BLaER1 treated with 17β-estradiol and CSF1 and Interleukin-3, amounts not matched to agents 10 nM and 100 nM (cell line): ENCODE data around the gene TCAIM.

Experiments used
- H3K27ac ChIP-seq, 11 experiments: shearing (Covaris generic); formaldehyde crosslinking; 2 replicates each; pipeline ENCODE4 v1.8.1; 2022
- H3K27me3 ChIP-seq, 11 experiments: shearing (Covaris generic); formaldehyde crosslinking; 2 replicates each; pipeline ENCODE4 v1.8.1; 2022
- H3K36me3 ChIP-seq, 11 experiments: shearing (Covaris generic); formaldehyde crosslinking; 2 replicates each; pipeline ENCODE4 v1.8.1; 2022
- H3K4me1 ChIP-seq, 10 experiments: shearing (Covaris generic); formaldehyde crosslinking; 2 replicates each; pipeline ENCODE4 v1.8.1; 2022
- H3K4me2 ChIP-seq, 11 experiments: shearing (Covaris generic); formaldehyde crosslinking; 2 replicates each; pipeline ENCODE4 v1.8.1; 2022
- H3K4me3 ChIP-seq, 10 experiments: shearing (Covaris generic); formaldehyde crosslinking; 2 replicates each; pipeline ENCODE4 v1.8.1; 2022
- H3K9ac ChIP-seq, 11 experiments: shearing (Covaris generic); formaldehyde crosslinking; 2 replicates each; pipeline ENCODE4 v1.8.1; 2022
- H3K9me3 ChIP-seq, 11 experiments: shearing (Covaris generic); formaldehyde crosslinking; replicated peaks in 1 of 11; 2 replicates each; pipeline ENCODE4 v1.8.1; 2022
- H4K20me1 ChIP-seq, 11 experiments: shearing (Covaris generic); formaldehyde crosslinking; 2 replicates each; pipeline ENCODE4 v1.8.1; 2022
- Cebpa-rat ChIP-seq, 11 experiments: shearing (Covaris generic); IDR thresholded peaks; 2 replicates each; pipeline ENCODE4 v1.8.1; 2022

The TCAIM gene

DNA sequence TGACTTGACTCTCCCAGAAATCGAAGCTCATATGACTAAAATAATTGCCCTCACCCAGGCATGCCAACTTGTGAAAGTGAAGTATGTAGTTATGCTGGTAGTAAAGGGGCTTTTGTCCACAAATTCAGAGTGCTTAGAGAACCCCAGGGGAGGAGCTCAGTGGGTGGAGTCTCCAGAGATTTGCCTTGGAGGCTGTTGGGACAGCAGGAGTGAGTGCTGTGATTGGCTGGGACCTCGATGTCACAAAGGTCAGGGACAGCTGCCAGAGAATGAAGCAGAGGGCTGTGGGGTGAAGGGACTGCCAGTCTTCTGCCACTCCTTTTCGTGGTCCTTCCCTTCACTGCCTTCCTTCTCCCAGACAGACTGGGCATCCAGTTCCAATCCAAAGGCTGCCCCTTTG, 89.1 kb downstream of the TCAIM start:
- Histone ChIP-seq H3K9me3 (no peaks in the 10 kb centered on the region), H4K20me1 (peaks cover 0 to 6% (median 0%) of the 10 kb centered on the region in 11 experiments; a peak in 2 of 22 replicates), H3K27me3 (no peaks in the 10 kb centered on the region), H3K27ac (no peak overlapping the region), H3K4me1 (no peaks in the 10 kb centered on the region), H3K4me3 (no peak overlapping the region), H3K9ac (no peak overlapping the region), H3K4me2 (no peak overlapping the region), H3K36me3 (0 out of 22 replicates have a peak, but pooled peaks cover 0 to 5% (median 0%) of the 10 kb centered on the region in 11 experiments)
- no peak for TF ChIP-seq Cebpa-rat (IDR thresholded peaks at IDR 0.05)

DNA sequence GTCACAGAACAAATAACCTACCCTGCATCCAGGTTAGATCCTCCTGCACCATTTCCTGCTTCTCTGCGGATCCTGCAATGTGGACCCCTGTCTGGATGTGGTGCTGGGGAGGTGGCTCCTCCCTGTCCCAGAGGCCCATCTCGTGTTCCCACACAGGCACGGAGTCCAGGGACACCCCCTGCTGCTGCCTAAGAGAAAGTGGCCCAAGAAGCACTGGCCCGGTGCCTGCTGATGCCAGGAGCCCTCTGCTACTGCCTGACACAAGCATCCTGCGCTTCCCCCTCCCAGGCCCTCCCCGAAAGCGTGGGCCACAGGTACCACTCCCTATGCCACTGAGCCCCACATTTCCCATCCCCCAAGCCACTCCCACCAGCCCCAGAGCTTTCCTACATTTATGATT, 90.3 kb downstream of the TCAIM start:
- no peak for TF ChIP-seq Cebpa-rat (IDR thresholded peaks at IDR 0.05)
- H4K20me1 ChIP-seq = peaks cover 0 to 6% (median 0%) of the 10 kb centered on the region in 11 experiments; a peak in 2 of 22 replicates
- H3K27ac ChIP-seq = no peak overlapping the region
- H3K4me3 ChIP-seq = no peak overlapping the region
- H3K4me2 ChIP-seq = no peak overlapping the region
- no peaks in the 10 kb centered on the region for H3K9me3 ChIP-seq
- H3K27me3 ChIP-seq = no peaks in the 10 kb centered on the region
- no peak overlapping the region for H3K9ac ChIP-seq
- peaks cover 0 to 10% (median 0%) of the 10 kb centered on the region in 11 experiments; a peak in 2 of 22 replicates for H3K36me3 ChIP-seq
- H3K4me1 ChIP-seq = no peaks in the 10 kb centered on the region

DNA sequence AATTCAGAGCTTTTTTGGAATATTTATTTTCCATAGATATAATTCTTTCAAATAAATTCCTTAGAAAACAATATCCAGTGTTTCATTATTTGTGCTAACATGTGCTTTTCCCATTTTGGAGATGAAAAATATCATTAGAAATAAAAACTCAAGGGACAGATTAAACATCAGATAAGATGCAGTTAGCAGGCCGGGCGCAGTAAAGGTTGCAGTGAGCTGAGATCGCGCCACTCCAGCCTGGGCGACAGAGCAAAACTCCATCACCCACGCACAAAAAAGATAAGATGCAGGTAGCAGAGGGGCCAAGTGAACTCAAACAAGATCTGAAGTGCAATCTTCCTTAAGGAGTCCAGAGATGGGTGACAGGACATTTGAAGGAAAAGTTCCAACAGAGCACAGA, 90.9 kb downstream of the TCAIM start:
- no peak for TF ChIP-seq Cebpa-rat (IDR thresholded peaks at IDR 0.05)
- H3K4me2 ChIP-seq = no peak overlapping the region
- no peak overlapping the region for H3K4me3 ChIP-seq
- H3K9ac ChIP-seq = no peak overlapping the region
- no peaks in the 10 kb centered on the region; a peak in 1 of 20 replicates for H3K4me1 ChIP-seq
- H3K27ac ChIP-seq = no peak overlapping the region
- H3K36me3 ChIP-seq = peaks cover 0 to 12% (median 0%) of the 10 kb centered on the region in 11 experiments; a peak in 2 of 22 replicates
- H3K27me3 ChIP-seq = no peaks in the 10 kb centered on the region
- H3K9me3 ChIP-seq = no peaks in the 10 kb centered on the region
- H4K20me1 ChIP-seq = peaks cover 0 to 3% (median 0%) of the 10 kb centered on the region in 11 experiments; a peak in 2 of 22 replicates

DNA sequence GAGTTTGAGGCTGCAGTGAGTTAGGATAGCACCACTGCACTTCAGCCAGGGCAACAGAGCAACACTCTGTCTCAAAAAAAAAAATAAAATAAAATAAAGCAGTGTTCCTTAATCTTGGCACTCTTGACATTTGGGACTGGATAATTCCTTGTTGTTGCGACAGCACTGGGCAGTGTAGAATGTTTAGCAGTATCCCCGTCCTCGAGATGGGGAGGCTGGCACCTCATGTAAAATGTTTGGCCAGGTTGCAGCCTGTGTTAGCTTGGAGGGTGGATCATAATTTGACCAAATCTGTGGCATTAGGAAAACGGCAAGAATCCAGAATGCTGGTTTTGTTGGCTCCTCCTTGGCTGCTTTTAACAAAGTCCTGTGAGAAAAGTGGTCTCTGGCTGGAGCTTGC, 91.9 kb downstream of the TCAIM start:
- H3K27me3 ChIP-seq = no peaks in the 10 kb centered on the region
- H3K9ac ChIP-seq = no peak overlapping the region
- no peak overlapping the region for H3K4me3 ChIP-seq
- no peak for TF ChIP-seq Cebpa-rat (IDR thresholded peaks at IDR 0.05)
- H3K27ac ChIP-seq = no peak overlapping the region
- no peaks in the 10 kb centered on the region; a peak in 1 of 20 replicates for H3K4me1 ChIP-seq
- peaks cover 0 to 13% (median 0%) of the 10 kb centered on the region in 11 experiments; a peak in 3 of 22 replicates for H3K36me3 ChIP-seq
- no peaks in the 10 kb centered on the region for H3K9me3 ChIP-seq
- H4K20me1 ChIP-seq = no peaks in the 10 kb centered on the region
- H3K4me2 ChIP-seq = no peak overlapping the region

DNA sequence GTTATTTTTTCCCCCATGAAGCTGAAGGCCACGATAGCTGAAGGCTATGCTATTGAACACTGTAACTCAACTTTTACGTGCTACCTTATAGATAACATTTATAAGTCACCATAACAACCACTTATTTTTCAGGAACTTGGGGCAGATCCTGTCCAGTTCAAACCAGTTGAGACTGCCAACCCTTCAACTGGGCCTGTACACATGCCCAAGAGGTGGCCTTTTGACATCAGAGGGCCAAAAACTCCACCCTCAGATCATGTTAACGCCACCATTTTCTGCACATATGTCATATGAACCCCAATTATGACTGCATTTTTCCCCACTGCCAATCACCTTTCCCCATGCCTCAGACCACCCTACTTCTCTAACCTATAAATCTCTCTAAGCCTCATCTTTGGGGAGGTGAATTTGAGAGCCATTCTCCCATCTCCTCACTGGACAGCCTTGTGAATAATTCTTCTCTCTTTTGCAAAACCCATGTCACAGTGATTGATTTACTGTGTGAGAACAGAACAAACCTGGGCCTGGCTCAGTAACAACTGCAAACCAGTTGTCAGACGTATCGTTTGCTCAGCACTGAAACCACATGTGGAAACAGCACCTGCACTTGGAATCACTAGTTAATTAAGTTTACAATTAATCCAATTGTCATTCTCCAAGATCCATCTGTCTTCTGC, 96.4 kb downstream of the TCAIM start:
- Histone ChIP-seq H3K4me1 (peaks cover 10 to 29% (median 15%) of the 10 kb centered on the region in 10 experiments), H3K27me3 (no peaks in the 10 kb centered on the region), H3K4me2 (0 out of 22 replicates have a peak overlapping the region, but pooled peaks of 1 of the 11 experiments have one; percentile 24), H3K27ac (peak overlapping the region in 1 of 11 experiments; percentile 15; a peak in 1 of 22 replicates), H3K36me3 (peaks cover 0 to 30% (median 8%) of the 10 kb centered on the region in 11 experiments; a peak in 10 of 22 replicates), H3K9me3 (peaks cover 0 to 25% (median 0%) of the 10 kb centered on the region in 11 experiments; a peak in 5 of 22 replicates), H3K4me3 (no peak overlapping the region), H3K9ac (no peak overlapping the region), H4K20me1 (no peaks in the 10 kb centered on the region)
- no peak for TF ChIP-seq Cebpa-rat (IDR thresholded peaks at IDR 0.05)

DNA sequence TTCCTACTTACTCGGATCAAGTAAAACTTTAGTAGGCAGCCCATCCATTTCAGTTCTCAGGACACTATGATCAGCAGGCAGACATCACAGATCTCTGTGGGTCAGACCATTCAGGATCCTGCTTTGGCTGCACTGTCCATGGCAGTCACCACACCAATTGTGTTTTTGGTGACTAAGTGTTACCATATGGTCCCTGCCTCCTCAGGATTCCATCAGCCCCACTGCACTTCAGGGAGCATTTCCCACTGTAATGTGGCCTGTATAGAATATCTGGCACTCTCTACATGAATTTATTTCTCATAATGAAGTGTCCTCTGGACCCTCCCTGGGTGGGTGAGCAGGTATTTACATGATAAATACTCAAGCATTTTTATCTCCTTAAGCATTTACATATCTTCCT, 97.6 kb downstream of the TCAIM start:
- Histone ChIP-seq H4K20me1 (no peaks in the 10 kb centered on the region), H3K4me3 (no peak overlapping the region), H3K36me3 (peaks cover 0 to 30% (median 8%) of the 10 kb centered on the region in 11 experiments; a peak in 14 of 22 replicates), H3K27me3 (no peaks in the 10 kb centered on the region), H3K9me3 (peaks cover 0 to 25% (median 0%) of the 10 kb centered on the region in 11 experiments; a peak in 5 of 22 replicates), H3K4me1 (peaks cover 22 to 41% (median 25%) of the 10 kb centered on the region in 10 experiments), H3K27ac (peak overlapping the region in 1 of 11 experiments; percentile 7; a peak in 2 of 22 replicates), H3K4me2 (peak overlapping the region in 1 of 11 experiments; percentile 54; a peak in 1 of 22 replicates), H3K9ac (no peak overlapping the region)
- TF ChIP-seq Cebpa-rat (IDR thresholded peaks at IDR 0.05) = no peak

DNA sequence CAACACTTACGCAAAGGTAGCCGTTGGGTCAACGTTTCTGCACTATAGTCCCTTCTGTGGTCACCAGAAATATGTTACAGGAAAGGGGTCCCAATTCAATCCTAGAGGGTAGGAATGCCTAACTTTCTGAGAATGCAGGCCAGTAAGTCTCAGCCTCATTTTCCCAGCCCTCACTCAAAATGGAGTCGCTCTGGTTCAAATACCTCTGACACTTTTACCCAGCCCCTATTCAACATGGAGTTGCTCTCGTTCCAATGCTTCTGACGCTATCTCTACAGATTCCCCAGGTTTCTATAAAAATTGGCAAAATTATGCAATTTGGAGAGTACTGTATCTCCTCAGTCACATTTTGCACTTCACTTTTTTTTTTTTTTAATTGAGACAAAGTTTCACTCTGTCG, 99.2 kb downstream of the TCAIM start:
- no peak overlapping the region; a peak in 1 of 22 replicates for H3K9ac ChIP-seq
- H3K4me2 ChIP-seq = peak overlapping the region in 5 of 11 experiments; percentile 32 to 54 (median 42); a peak in 8 of 22 replicates
- H3K9me3 ChIP-seq = peaks cover 0 to 37% (median 3%) of the 10 kb centered on the region in 11 experiments; a peak in 6 of 22 replicates
- peak overlapping the region in 5 of 11 experiments; percentile 11 to 47 (median 23); a peak in 7 of 22 replicates for H3K27ac ChIP-seq
- no peak for TF ChIP-seq Cebpa-rat (IDR thresholded peaks at IDR 0.05)
- peak overlapping the region in 2 of 10 experiments; percentile 10 to 39; a peak in 2 of 20 replicates for H3K4me3 ChIP-seq
- H3K27me3 ChIP-seq = no peaks in the 10 kb centered on the region
- H3K36me3 ChIP-seq = peaks cover 6 to 37% (median 20%) of the 10 kb centered on the region in 11 experiments; a peak in 21 of 22 replicates
- peaks cover 26 to 57% (median 36%) of the 10 kb centered on the region in 10 experiments for H3K4me1 ChIP-seq
- no peaks in the 10 kb centered on the region for H4K20me1 ChIP-seq

DNA sequence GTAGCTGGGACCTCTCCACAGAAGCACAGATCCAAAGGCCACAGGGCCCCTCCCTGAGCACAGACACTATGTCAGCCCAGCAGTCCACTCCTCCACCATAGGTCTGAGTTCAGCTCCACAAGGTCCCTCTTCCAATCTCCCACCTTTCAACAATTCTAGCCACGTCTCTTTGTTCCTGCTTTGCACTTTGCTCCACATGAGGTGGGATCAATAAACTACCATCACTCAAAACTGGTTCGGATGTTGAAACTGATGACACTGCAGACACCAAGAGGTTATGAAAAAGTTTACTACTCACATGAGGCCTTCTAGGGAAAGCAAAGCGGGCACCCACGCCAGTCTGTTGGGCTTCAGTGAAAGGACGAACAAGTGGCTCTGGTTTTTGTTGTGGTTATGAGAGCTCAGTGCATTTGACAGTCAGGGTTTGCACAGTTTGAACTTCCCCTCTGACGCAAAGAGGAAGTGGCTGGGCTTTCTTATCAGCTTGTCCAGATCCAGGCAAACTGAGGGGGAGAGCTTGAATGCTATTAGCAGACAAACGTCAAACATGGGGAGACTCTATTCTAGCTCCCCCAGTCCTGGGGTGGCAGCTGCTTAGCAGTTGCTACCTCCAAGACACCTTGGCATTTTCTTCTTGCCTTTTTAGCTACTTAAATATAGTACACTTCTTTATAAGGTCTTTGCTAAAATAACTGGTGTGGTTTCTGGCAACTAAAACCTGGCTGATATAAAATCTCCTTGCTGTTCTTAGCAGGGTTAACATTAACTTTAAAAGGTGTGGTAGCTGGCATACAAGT, 101.1 kb downstream of the TCAIM start:
- Histone ChIP-seq H3K27me3 (no peaks in the 10 kb centered on the region), H4K20me1 (no peaks in the 10 kb centered on the region), H3K4me3 (peak overlapping the region in 9 of 10 experiments; percentile 20 to 70 (median 53); a peak in 16 of 20 replicates), H3K9ac (peak overlapping the region; percentile 75 to 89 (median 81)), H3K27ac (peak overlapping the region; percentile 88 to 98 (median 93)), H3K4me2 (peak overlapping the region; percentile 72 to 95 (median 86)), H3K36me3 (peaks cover 16 to 48% (median 38%) of the 10 kb centered on the region in 11 experiments), H3K4me1 (peaks cover 26 to 65% (median 39%) of the 10 kb centered on the region in 10 experiments), H3K9me3 (peaks cover 0 to 43% (median 3%) of the 10 kb centered on the region in 11 experiments; a peak in 6 of 22 replicates)
- TF ChIP-seq Cebpa-rat (IDR thresholded peaks at IDR 0.05) = peak in 8 of 11 experiments; percentile 49 to 90 (median 72); a peak in 16 of 22 replicates
